GM18507 (cell line): ENCODE data around the gene OTUD7B.

Experiments used
- DNase-seq: peaks from one replicate; pipeline ENCODE4 v3.0.0; 2011; ENCODE audit warnings: low read depth; ENCODE audit not compliant: insufficient read length; ENCODE audit errors: extremely low spot score
- FAIRE-seq: peaks from 2 replicates; lab custom pipeline; 2011; peaks lifted over from hg19 to GRCh38; lab: Jason Lieb, UNC

OTUD7B gene

GRCh38 chr1:149927563-149928400 is 82.7 kb downstream of the OTUD7B start, which contains the start of gene SF3B4:
Gene SF3B4 (minus strand): TSS chr1:149927803. CDS start chr1:149927759, 44 bp downstream.
- FAIRE-seq (peak; percentile 91), DNase-seq (peak; percentile 81)

GRCh38 chr1:149927056-149927562 is 83.4 kb downstream of the OTUD7B start:
- FAIRE-seq, result no peak

GRCh38 chr1:149926296-149926695 is 84.2 kb downstream of the OTUD7B start:
- no peak for DNase-seq
- FAIRE-seq, result no peak

More at GRCh38 chr1:149927056-149927562, 83.4 kb downstream of the OTUD7B start:
- DNase-seq, result no peak

- no peak for FAIRE-seq
- DNase-seq, result no peak
Observed at GRCh38 chr1:149925751-149926150, 84.8 kb downstream of the OTUD7B start.

GRCh38 chr1:149925345-149925744 is 85.2 kb downstream of the OTUD7B start:
- no peak for FAIRE-seq
- no peak for DNase-seq

GRCh38 chr1:149923626-149924025 is 86.9 kb downstream of the OTUD7B start:
- FAIRE-seq (no peak), DNase-seq (no peak)

GRCh38 chr1:149917571-149918144 is 92.9 kb downstream of the OTUD7B start, which contains the start of gene SV2A:
Gene SV2A (minus strand): TSS chr1:149917844. CDS start chr1:149913840, 4,004 bp downstream.
- no peak for DNase-seq
- no peak for FAIRE-seq

- DNase-seq, result no peak
- FAIRE-seq, result no peak
Observed at GRCh38 chr1:149916898-149917252, 93.7 kb downstream of the OTUD7B start.

GRCh38 chr1:149916193-149916897 is 94.2 kb downstream of the OTUD7B start:
- no peak for DNase-seq
- no peak for FAIRE-seq

- DNase-seq (no peak), FAIRE-seq (no peak)
Observed at GRCh38 chr1:149915429-149916192, 94.9 kb downstream of the OTUD7B start.

- DNase-seq, result no peak
- no peak for FAIRE-seq
Observed at GRCh38 chr1:149914545-149914944, 96.0 kb downstream of the OTUD7B start.

- FAIRE-seq, result no peak
- no peak for DNase-seq
Observed at GRCh38 chr1:149906570-149907075, 103.9 kb downstream of the OTUD7B start.

GRCh38 chr1:149903836-149904491 is 106.6 kb downstream of the OTUD7B start:
- DNase-seq, result no peak
- no peak for FAIRE-seq

GRCh38 chr1:149899460-149900284 is 110.9 kb downstream of the OTUD7B start, which contains the start of gene BOLA1:
Gene BOLA1 (plus strand): TSS chr1:149899568. CDS start chr1:149900060, 492 bp downstream.
- DNase-seq, result peak; percentile 91
- peak; percentile 99 for FAIRE-seq

GRCh38 chr1:149896575-149896974 is 114.0 kb downstream of the OTUD7B start:
- FAIRE-seq (no peak), DNase-seq (no peak)

- DNase-seq, result no peak
- FAIRE-seq, result no peak
Observed at GRCh38 chr1:149888999-149889289, 121.6 kb downstream of the OTUD7B start.

GRCh38 chr1:149888247-149888998 is 122.1 kb downstream of the OTUD7B start:
- no peak for FAIRE-seq
- peak; percentile 42 for DNase-seq
